ENCODE data around the gene MICAL1. TPM values are rescaled to one million over a fixed set of nuclear protein-coding genes. Genes with fewer than 3 reads are reported as not detected.

The MICAL1 gene
- total and polyA plus RNA-seq, 2 donors (not counting 1 experiment from before 2014, with no cell fraction given), result 202 to 319 TPM

GRCh38 chr6:109417646-109418045 is 37.9 kb downstream of the MICAL1 start:
- Histone ChIP-seq H3K4me3 (ENCODE audit: control extremely low read depth in 1 of 5, extremely low read depth in 1 of 5, insufficient read depth in 1 of 5, low read depth in 2 of 5, low read length in 4 of 5) (no peak overlapping the region), H3K27ac (ENCODE audit: low read length in 2 of 2) (no peak overlapping the region), H3K9me3 (ENCODE audit: control extremely low read depth in 1 of 3, control insufficient read depth in 2 of 3, insufficient read depth in 1 of 3, low read length in 2 of 3) (no peaks in the 10 kb centered on the region), H3K4me1 (ENCODE audit: control insufficient read depth in 2 of 2, insufficient read depth in 2 of 2, low read length in 2 of 2) (peaks cover 0 to 3% of the 10 kb centered on the region in 2 donors), H3K27me3 (replicated peaks in 1 of 4; ENCODE audit: control extremely low read depth in 1 of 4, control insufficient read depth in 3 of 4, insufficient read depth in 4 of 4, low read length in 3 of 4) (no peaks in the 10 kb centered on the region), H2AFZ (ENCODE audit: insufficient read depth, low read depth, low read length, poor library complexity, severe bottlenecking) (no peak overlapping the region), H4K20me1 (ENCODE audit: control insufficient read depth, insufficient read depth, low read length, poor library complexity, severe bottlenecking) (no peaks in the 10 kb centered on the region), H3K4me2 (replicated peaks; ENCODE audit: low read depth, low read length, poor library complexity, severe bottlenecking) (no peak overlapping the region), H3K79me2 (ENCODE audit: control insufficient read depth, insufficient read depth, low read length) (no peaks in the 10 kb centered on the region), H3K36me3 (replicated peaks in 1 of 2; ENCODE audit: control extremely low read depth in 1 of 2, control insufficient read depth in 1 of 2, extremely low read depth in 1 of 2, insufficient read depth in 2 of 2, low read length in 1 of 2) (no peaks in the 10 kb centered on the region), H3K9ac (ENCODE audit: low read length) (no peak overlapping the region)
- CTCF ChIA-PET, result no interaction called here
- DNase-seq, result no peak
- Mint-ChIP-seq H3K4me3 (no peak overlapping the region), H3K27ac (no peak overlapping the region), H3K27me3 (no peaks in the 10 kb centered on the region), H3K9me3 (ENCODE audit: insufficient read depth) (no peaks in the 10 kb centered on the region), H3K4me1 (peaks cover 3% of the 10 kb centered on the region)
- no peak for ATAC-seq (ENCODE audit: low read depth)
- 87% methylated on average over 3 of the region's 4 CpGs for WGBS (ENCODE audit: insufficient coverage)
- POLR2A ChIA-PET, result no interaction called here
- intact Hi-C loops (cut with micrococcal nuclease), result no loop called here
- TF ChIP-seq, protein P1, sequence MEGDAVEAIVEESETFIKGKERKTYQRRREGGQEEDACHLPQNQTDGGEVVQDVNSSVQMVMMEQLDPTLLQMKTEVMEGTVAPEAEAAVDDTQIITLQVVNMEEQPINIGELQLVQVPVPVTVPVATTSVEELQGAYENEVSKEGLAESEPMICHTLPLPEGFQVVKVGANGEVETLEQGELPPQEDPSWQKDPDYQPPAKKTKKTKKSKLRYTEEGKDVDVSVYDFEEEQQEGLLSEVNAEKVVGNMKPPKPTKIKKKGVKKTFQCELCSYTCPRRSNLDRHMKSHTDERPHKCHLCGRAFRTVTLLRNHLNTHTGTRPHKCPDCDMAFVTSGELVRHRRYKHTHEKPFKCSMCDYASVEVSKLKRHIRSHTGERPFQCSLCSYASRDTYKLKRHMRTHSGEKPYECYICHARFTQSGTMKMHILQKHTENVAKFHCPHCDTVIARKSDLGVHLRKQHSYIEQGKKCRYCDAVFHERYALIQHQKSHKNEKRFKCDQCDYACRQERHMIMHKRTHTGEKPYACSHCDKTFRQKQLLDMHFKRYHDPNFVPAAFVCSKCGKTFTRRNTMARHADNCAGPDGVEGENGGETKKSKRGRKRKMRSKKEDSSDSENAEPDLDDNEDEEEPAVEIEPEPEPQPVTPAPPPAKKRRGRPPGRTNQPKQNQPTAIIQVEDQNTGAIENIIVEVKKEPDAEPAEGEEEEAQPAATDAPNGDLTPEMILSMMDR (IDR thresholded peaks at IDR 0.05), result no peak
- no peak for TF ChIP-seq EZH2 (IDR thresholded peaks at IDR 0.05; ENCODE audit: borderline replicate concordance, insufficient read depth, low read depth, low read length, poor library complexity, severe bottlenecking)

- no peak overlapping the region for H3K4me3 Mint-ChIP-seq
- Histone ChIP-seq H3K9me3 (ENCODE audit: control extremely low read depth in 1 of 3, control insufficient read depth in 2 of 3, insufficient read depth in 1 of 3, low read length in 2 of 3) (no peaks in the 10 kb centered on the region), H3K4me1 (ENCODE audit: control insufficient read depth in 2 of 2, insufficient read depth in 2 of 2, low read length in 2 of 2) (no peaks in the 10 kb centered on the region), H3K9ac (ENCODE audit: low read length) (no peak overlapping the region), H3K36me3 (replicated peaks in 1 of 2; ENCODE audit: control extremely low read depth in 1 of 2, control insufficient read depth in 1 of 2, extremely low read depth in 1 of 2, insufficient read depth in 2 of 2, low read length in 1 of 2) (no peaks in the 10 kb centered on the region), H4K20me1 (ENCODE audit: control insufficient read depth, insufficient read depth, low read length, poor library complexity, severe bottlenecking) (no peaks in the 10 kb centered on the region), H3K4me2 (replicated peaks; ENCODE audit: low read depth, low read length, poor library complexity, severe bottlenecking) (no peak overlapping the region), H3K4me3 (ENCODE audit: control extremely low read depth in 1 of 5, extremely low read depth in 1 of 5, insufficient read depth in 1 of 5, low read depth in 2 of 5, low read length in 4 of 5) (no peak overlapping the region), H2AFZ (ENCODE audit: insufficient read depth, low read depth, low read length, poor library complexity, severe bottlenecking) (no peak overlapping the region), H3K27me3 (replicated peaks in 1 of 4; ENCODE audit: control extremely low read depth in 1 of 4, control insufficient read depth in 3 of 4, insufficient read depth in 4 of 4, low read length in 3 of 4) (no peaks in the 10 kb centered on the region), H3K27ac (ENCODE audit: low read length in 2 of 2) (no peak overlapping the region), H3K79me2 (ENCODE audit: control insufficient read depth, insufficient read depth, low read length) (no peaks in the 10 kb centered on the region)
- intact Hi-C loops (cut with micrococcal nuclease), result no loop called here
- no peaks in the 10 kb centered on the region for H3K4me1 Mint-ChIP-seq
- ChIA-PET CTCF (interaction anchor here (1.8 kb wide), 1 partner anchor 26 kb away, joined by 5 read pairs; no protein-coding TSS in a partner anchor), POLR2A (no interaction called here)
- no peak for TF ChIP-seq EZH2 (IDR thresholded peaks at IDR 0.05; ENCODE audit: borderline replicate concordance, insufficient read depth, low read depth, low read length, poor library complexity, severe bottlenecking)
- TF ChIP-seq, protein P1 (IDR thresholded peaks at IDR 0.05), result no peak
- H3K27me3 Mint-ChIP-seq, result peaks cover 13% of the 10 kb centered on the region
- DNase-seq (no peak), ATAC-seq (ENCODE audit: low read depth) (no peak)
- WGBS (ENCODE audit: insufficient coverage), result 80% methylated on average over 1 of the region's 2 CpGs
- H3K27ac Mint-ChIP-seq, result no peak overlapping the region
- no peaks in the 10 kb centered on the region for H3K9me3 Mint-ChIP-seq (ENCODE audit: insufficient read depth)
Measured at GRCh38 chr6:109411034-109411433, 44.5 kb downstream of the MICAL1 start.

Measured in B cell (primary cell).